A673 (cell line): ENCODE data around the gene PRSS38.

Experiments used
- EZH2 ChIP-seq: fragments of 200-600 bp; sonication (generic); IDR thresholded peaks from 2 replicates; pipeline ENCODE4 v1.6.1; 2017; ENCODE audit warnings: borderline replicate concordance, low read depth, mild to moderate bottlenecking, mixed read lengths, antibody characterized with exemption, low read length; ENCODE audit not compliant: poor library complexity, severe bottlenecking
- TF ChIP-seq, protein P1 (sequence below): fragments of 300-800, 200-600 bp; sonication (generic); conservative IDR thresholded peaks from 2 replicates; pipeline ENCODE4 v1.5.1; 2017; ENCODE audit warnings: low read depth, mild to moderate bottlenecking, antibody characterized with exemption, low read length, moderate library complexity, mixed read lengths

DNA sequence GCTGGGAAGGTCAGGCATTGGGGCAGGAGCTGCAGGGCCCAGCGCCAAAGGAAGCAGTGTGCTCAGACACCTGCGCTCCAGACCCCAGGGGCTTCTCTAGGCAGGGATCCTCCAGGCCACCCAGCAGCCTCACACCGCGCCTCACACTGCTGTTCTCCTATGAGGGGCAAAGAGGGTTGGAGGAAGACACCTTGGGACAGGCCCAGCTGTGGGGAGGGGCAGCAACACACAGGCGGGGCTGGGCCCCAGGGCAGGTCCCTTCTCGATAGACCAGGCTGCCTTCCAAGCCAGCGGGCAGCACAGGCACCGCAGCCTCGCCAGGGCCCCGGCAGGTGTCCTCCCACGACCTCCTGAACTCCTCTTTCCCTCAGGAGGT, 20.7 kb upstream of the PRSS38 start:
- TF ChIP-seq, protein P1, sequence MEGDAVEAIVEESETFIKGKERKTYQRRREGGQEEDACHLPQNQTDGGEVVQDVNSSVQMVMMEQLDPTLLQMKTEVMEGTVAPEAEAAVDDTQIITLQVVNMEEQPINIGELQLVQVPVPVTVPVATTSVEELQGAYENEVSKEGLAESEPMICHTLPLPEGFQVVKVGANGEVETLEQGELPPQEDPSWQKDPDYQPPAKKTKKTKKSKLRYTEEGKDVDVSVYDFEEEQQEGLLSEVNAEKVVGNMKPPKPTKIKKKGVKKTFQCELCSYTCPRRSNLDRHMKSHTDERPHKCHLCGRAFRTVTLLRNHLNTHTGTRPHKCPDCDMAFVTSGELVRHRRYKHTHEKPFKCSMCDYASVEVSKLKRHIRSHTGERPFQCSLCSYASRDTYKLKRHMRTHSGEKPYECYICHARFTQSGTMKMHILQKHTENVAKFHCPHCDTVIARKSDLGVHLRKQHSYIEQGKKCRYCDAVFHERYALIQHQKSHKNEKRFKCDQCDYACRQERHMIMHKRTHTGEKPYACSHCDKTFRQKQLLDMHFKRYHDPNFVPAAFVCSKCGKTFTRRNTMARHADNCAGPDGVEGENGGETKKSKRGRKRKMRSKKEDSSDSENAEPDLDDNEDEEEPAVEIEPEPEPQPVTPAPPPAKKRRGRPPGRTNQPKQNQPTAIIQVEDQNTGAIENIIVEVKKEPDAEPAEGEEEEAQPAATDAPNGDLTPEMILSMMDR = no peak
- TF ChIP-seq EZH2 = no peak
